K562 (cell line): Measurements from ENCODE around the gene DPH2. TPM values are rescaled to one million over a fixed set of nuclear protein-coding genes. Genes with fewer than 3 reads are reported as not detected.

Source experiments
- ARHGAP35 ChIP-seq: fragments of 450-650 bp; IDR thresholded peaks from 2 replicates; pipeline ENCODE4 v1.6.1; 2018; ENCODE audit not compliant: partially characterized antibody
- COPS2 ChIP-seq: fragments of 450-650 bp; conservative IDR thresholded peaks from 2 replicates; pipeline ENCODE4 v1.6.1; 2016; ENCODE audit warnings: mild to moderate bottlenecking, moderate library complexity
- EP400 ChIP-seq: fragments of 450-650 bp; IDR thresholded peaks from 2 replicates; pipeline ENCODE4 v1.6.1; 2017; ENCODE audit warnings: antibody characterized with exemption, mild to moderate bottlenecking, moderate library complexity
- HDAC3 ChIP-seq: fragments of 450-650 bp; IDR thresholded peaks from 2 replicates; pipeline ENCODE4 v1.6.1; 2018; ENCODE audit warnings: borderline replicate concordance, mild to moderate bottlenecking, moderate library complexity; ENCODE audit not compliant: partially characterized antibody
- KDM5B ChIP-seq: fragments of 200-600 bp; sonication (generic); IDR thresholded peaks from 2 replicates; pipeline ENCODE4 v1.6.1; 2012; ENCODE audit warnings: low read depth, mild to moderate bottlenecking, moderate library complexity, low read length, control low read depth, inconsistent platforms; ENCODE audit not compliant: insufficient replicate concordance
- KLF13 ChIP-seq: fragments of 450-650 bp; IDR thresholded peaks from 2 replicates; pipeline ENCODE4 v1.6.1; 2016; ENCODE audit warnings: missing genetic modification characterization, low read depth, mild to moderate bottlenecking, missing compliant biosample characterization, moderate library complexity, borderline replicate concordance
- MEF2A ChIP-seq: IDR thresholded peaks from 2 replicates; pipeline ENCODE4 v1.6.1; 2011; ENCODE audit warnings: low read depth, mild to moderate bottlenecking, low read length, moderate library complexity; ENCODE audit not compliant: control insufficient read depth
- RHOXF2B ChIP-seq: fragments of 250-450 bp; sonication (Bioruptor Pico); conservative IDR thresholded peaks from 2 replicates; pipeline ENCODE4 v1.5.1; 2021
- SUPT5H ChIP-seq: fragments of 450-650 bp; IDR thresholded peaks from 2 replicates; pipeline ENCODE4 v1.6.1; 2016
- ZBTB7A ChIP-seq: IDR thresholded peaks from 2 replicates; pipeline ENCODE4 v1.6.1; 2011; ENCODE audit warnings: low read depth, mild to moderate bottlenecking, low read length, moderate library complexity, borderline replicate concordance; ENCODE audit not compliant: control insufficient read depth
- ZKSCAN1 ChIP-seq: fragments of 150-350 bp; IDR thresholded peaks from 2 replicates; pipeline ENCODE4 v1.6.1; 2016; ENCODE audit warnings: low read depth, low read length
- ZNF12 ChIP-seq: sonication (generic); formaldehyde crosslinking; IDR thresholded peaks from 2 replicates; pipeline ENCODE4 v1.4.0; 2020; ENCODE audit warnings: mild to moderate bottlenecking, missing genetic modification reagents
- ZNF311 ChIP-seq: fragments of 250-450 bp; sonication (Bioruptor Pico); IDR thresholded peaks from 2 replicates; pipeline ENCODE4 v1.4.0; 2020; ENCODE audit warnings: mild to moderate bottlenecking, moderate library complexity
- ZNF75A ChIP-seq: fragments of 450-650 bp; formaldehyde crosslinking; IDR thresholded peaks from 2 replicates; pipeline ENCODE4 v1.4.0; 2020; ENCODE audit warnings: mild to moderate bottlenecking
- ZNF780A ChIP-seq: fragments of 250-450 bp; sonication (Bioruptor Pico); IDR thresholded peaks from 2 replicates; pipeline ENCODE4 v1.5.0; 2021; ENCODE audit warnings: mild to moderate bottlenecking
- polyA plus RNA-seq, 8 experiments: library from polyadenylated mRNA; depleted of rRNA in 4 of 8; stranded (reverse) in 5 of 8; unstranded in 3 of 8; fragments of >200 nt; fragmentation: Nextera tagmentation in 2 of 8; fragmentation: Illumina TruSeq in 1 of 8; extraction: Ambion mirVana in 2 of 8; extraction: Trizol in 1 of 8; gene quantifications; 2 replicates each; pipeline versions ENCODE4 v1.2.1 to v1.2.3, GENCODE V29; 2011 to 2014; ENCODE audit warnings: inconsistent platforms in 1 of 8, missing spikeins in 1 of 8
- total RNA-seq, 7 experiments: library from RNA; depleted of rRNA in 6 of 7; stranded (reverse); fragments of >200 nt in 6 of 7; fragmentation: Illumina TruSeq in 2 of 7; extraction: Trizol in 2 of 7; gene quantifications; 2 replicates each; pipeline versions ENCODE4 v1.2.1 to v1.2.3, GENCODE V29; 2011 to 2021; ENCODE audit warnings: low replicate concordance in 1 of 7
- TF ChIP-seq, protein P1 (sequence below): sonication (generic); formaldehyde crosslinking; IDR thresholded peaks from 2 replicates; pipeline ENCODE4 v1.8.0; 2023; ENCODE audit warnings: missing genetic modification reagents, mild to moderate bottlenecking, borderline replicate concordance
- TF ChIP-seq, protein P2 (sequence below): sonication (generic); formaldehyde crosslinking; IDR thresholded peaks from 2 replicates; pipeline ENCODE4 v1.8.0; 2022; ENCODE audit warnings: mild to moderate bottlenecking, missing genetic modification reagents
- TF ChIP-seq, protein P3 (sequence below), 2 experiments: fragments of 200-800 bp in 1 of 2; sonication (Bioruptor generic) in 1 of 2; sonication (generic) in 1 of 2; formaldehyde crosslinking in 1 of 2; IDR thresholded peaks in 1 of 2; conservative IDR thresholded peaks in 1 of 2; 2 replicates each; pipeline versions ENCODE4 v1.5.0 to v1.6.1; 2016 to 2020; ENCODE audit warnings: missing compliant biosample characterization in 1 of 2, missing genetic modification characterization in 1 of 2, missing genetic modification reagents in 1 of 2
- TF ChIP-seq, protein P4 (sequence below): sonication (generic); formaldehyde crosslinking; IDR thresholded peaks from 2 replicates; pipeline ENCODE4 v1.8.1; 2023; ENCODE audit warnings: mild to moderate bottlenecking, missing genetic modification reagents, moderate library complexity

The DPH2 gene
- total and polyA plus RNA-seq, 9 of the 15 experiments (the other 6 are each of a cell fraction or from before 2014, with no cell fraction given) = 17.9 to 94.1 (median 68.1) TPM

DNA sequence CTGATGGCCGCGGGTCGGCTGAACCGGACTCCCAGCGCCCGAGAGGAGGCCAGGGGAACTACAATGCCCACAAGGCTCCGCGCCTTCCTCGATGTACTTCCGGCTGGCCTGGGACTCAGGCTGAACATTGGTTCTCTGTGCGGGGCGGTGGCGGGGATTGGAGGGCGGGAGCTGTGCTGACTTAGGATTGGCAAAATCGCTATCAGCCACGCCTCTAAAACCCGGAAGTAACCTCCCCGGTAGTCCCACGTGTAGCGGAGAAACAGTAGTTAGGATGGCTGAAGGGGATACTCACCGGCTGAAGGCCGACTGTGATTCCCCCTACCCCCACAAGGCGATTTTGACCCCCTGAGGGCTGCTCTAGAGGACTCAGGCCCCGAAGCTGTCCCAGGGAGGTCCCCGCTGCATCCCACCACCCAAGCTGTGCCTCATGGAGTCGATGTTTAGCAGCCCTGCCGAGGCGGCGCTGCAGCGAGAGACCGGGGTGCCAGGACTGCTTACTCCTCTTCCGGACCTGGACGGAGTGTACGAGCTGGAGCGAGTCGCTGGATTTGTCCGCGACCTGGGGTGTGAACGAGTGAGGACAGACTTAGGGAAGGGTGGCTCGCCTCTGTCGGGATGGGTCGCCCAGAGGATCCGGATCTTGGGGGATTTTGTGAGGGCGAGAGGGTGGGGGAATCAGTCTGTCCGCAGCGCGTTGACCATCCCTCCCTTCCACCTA lies at the start of gene DPH2 (continued):
- TF ChIP-seq, protein P1, sequence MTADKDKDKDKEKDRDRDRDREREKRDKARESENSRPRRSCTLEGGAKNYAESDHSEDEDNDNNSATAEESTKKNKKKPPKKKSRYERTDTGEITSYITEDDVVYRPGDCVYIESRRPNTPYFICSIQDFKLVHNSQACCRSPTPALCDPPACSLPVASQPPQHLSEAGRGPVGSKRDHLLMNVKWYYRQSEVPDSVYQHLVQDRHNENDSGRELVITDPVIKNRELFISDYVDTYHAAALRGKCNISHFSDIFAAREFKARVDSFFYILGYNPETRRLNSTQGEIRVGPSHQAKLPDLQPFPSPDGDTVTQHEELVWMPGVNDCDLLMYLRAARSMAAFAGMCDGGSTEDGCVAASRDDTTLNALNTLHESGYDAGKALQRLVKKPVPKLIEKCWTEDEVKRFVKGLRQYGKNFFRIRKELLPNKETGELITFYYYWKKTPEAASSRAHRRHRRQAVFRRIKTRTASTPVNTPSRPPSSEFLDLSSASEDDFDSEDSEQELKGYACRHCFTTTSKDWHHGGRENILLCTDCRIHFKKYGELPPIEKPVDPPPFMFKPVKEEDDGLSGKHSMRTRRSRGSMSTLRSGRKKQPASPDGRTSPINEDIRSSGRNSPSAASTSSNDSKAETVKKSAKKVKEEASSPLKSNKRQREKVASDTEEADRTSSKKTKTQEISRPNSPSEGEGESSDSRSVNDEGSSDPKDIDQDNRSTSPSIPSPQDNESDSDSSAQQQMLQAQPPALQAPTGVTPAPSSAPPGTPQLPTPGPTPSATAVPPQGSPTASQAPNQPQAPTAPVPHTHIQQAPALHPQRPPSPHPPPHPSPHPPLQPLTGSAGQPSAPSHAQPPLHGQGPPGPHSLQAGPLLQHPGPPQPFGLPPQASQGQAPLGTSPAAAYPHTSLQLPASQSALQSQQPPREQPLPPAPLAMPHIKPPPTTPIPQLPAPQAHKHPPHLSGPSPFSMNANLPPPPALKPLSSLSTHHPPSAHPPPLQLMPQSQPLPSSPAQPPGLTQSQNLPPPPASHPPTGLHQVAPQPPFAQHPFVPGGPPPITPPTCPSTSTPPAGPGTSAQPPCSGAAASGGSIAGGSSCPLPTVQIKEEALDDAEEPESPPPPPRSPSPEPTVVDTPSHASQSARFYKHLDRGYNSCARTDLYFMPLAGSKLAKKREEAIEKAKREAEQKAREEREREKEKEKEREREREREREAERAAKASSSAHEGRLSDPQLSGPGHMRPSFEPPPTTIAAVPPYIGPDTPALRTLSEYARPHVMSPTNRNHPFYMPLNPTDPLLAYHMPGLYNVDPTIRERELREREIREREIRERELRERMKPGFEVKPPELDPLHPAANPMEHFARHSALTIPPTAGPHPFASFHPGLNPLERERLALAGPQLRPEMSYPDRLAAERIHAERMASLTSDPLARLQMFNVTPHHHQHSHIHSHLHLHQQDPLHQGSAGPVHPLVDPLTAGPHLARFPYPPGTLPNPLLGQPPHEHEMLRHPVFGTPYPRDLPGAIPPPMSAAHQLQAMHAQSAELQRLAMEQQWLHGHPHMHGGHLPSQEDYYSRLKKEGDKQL (CRISPR knock-in tag) = no peak
- TF ChIP-seq, protein P2, sequence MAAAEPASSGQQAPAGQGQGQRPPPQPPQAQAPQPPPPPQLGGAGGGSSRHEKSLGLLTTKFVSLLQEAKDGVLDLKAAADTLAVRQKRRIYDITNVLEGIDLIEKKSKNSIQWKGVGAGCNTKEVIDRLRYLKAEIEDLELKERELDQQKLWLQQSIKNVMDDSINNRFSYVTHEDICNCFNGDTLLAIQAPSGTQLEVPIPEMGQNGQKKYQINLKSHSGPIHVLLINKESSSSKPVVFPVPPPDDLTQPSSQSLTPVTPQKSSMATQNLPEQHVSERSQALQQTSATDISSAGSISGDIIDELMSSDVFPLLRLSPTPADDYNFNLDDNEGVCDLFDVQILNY = 0 out of 2 replicates have a peak, but pooled peaks have one; percentile 52
- no peak for TF ChIP-seq ZBTB7A
- no peak for TF ChIP-seq ZNF311 (CRISPR knock-in tag)
- TF ChIP-seq RHOXF2B (CRISPR knock-in tag) = no peak
- no peak for TF ChIP-seq KLF13
- TF ChIP-seq, protein P3, sequence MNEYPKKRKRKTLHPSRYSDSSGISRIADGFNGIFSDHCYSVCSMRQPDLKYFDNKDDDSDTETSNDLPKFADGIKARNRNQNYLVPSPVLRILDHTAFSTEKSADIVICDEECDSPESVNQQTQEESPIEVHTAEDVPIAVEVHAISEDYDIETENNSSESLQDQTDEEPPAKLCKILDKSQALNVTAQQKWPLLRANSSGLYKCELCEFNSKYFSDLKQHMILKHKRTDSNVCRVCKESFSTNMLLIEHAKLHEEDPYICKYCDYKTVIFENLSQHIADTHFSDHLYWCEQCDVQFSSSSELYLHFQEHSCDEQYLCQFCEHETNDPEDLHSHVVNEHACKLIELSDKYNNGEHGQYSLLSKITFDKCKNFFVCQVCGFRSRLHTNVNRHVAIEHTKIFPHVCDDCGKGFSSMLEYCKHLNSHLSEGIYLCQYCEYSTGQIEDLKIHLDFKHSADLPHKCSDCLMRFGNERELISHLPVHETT (CRISPR knock-in tag; conservative IDR thresholded peaks at IDR 0.05 in 1 of 2, IDR thresholded peaks at IDR 0.05 in 1 of 2) = peak in 1 of 2 experiments; percentile 47; a peak in 1 of 4 replicates
- no peak for TF ChIP-seq HDAC3
- TF ChIP-seq, protein P4, sequence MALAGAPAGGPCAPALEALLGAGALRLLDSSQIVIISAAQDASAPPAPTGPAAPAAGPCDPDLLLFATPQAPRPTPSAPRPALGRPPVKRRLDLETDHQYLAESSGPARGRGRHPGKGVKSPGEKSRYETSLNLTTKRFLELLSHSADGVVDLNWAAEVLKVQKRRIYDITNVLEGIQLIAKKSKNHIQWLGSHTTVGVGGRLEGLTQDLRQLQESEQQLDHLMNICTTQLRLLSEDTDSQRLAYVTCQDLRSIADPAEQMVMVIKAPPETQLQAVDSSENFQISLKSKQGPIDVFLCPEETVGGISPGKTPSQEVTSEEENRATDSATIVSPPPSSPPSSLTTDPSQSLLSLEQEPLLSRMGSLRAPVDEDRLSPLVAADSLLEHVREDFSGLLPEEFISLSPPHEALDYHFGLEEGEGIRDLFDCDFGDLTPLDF (CRISPR knock-in tag) = no peak
- TF ChIP-seq ZKSCAN1 = peak; percentile 10; the same call in 1 of the 2 replicates
- no peak for TF ChIP-seq ZNF780A (CRISPR knock-in tag)
- no peak for TF ChIP-seq ARHGAP35
- no peak for TF ChIP-seq ZNF12 (CRISPR knock-in tag)
- peak; percentile 94 for TF ChIP-seq EP400
- TF ChIP-seq COPS2 = no peak
- TF ChIP-seq MEF2A = no peak
- no peak for TF ChIP-seq KDM5B
- no peak for TF ChIP-seq ZNF75A
- peak; percentile 62; the same call in 1 of the 2 replicates for TF ChIP-seq SUPT5H
